ELR (cell line): ENCODE data around the gene HSFX1.
A peak's percentile ranks its signal among the peaks of the same experiment; 100 is the strongest.

ENCODE experiments used
- DNase-seq: peaks from one replicate; pipeline ENCODE4 v3.0.0-alpha.2; 2015; ENCODE audit warnings: low read depth

The HSFX1 gene

DNA sequence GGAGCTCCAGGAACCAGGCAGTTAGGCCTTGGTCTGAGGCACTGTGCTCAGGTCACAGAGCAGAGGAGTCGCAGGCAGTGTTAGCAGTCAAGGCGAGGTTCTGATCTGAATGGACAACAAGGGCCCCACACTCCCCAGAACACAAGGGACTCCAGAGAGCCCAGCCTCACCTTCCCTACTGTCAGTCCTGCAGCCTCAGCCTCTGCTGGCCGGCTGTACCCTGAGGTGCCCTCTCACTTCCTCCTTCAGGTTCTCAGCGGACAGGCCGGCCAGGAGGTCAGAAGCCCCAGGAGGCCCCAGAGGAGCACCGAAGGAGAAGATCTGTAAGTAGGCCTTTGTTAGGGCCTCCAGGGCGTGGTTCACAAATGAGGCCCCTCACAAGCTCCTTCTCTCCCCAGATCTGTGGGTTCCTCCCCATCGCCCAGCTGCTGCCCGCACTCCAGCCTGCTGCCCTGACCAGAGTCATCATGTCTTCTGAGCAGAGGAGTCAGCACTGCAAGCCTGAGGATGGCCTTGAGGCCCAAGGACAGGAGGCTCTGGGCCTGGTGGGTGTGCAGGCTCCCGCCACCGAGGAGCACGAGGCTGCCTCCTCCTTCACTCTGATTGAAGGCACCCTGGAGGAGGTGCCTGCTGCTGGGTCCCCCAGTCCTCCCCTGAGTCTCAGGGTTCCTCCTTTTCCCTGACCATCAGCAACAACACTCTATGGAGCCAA is 34.0 kb downstream of the HSFX1 start:
- DNase-seq = no peak

DNA sequence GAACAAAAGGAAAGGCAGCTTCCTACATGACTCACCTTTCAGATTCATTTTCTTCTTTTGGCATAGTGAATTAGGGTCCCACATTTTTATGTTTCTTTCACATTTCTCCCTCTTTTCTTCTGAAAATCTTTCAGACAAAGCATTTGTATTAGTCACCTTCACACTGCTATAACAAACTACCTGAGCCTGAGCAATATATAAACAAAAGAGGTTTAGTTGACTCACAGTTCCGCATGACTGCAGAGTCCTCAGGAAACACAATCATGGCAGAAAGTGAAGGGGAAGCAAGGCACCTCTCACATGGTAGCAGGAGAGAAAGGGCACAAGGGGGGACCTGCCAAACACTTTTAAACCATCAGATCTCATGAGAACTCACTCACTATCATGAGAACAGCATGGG is 44.8 kb downstream of the HSFX1 start:
- peak; percentile 20 for DNase-seq

DNA sequence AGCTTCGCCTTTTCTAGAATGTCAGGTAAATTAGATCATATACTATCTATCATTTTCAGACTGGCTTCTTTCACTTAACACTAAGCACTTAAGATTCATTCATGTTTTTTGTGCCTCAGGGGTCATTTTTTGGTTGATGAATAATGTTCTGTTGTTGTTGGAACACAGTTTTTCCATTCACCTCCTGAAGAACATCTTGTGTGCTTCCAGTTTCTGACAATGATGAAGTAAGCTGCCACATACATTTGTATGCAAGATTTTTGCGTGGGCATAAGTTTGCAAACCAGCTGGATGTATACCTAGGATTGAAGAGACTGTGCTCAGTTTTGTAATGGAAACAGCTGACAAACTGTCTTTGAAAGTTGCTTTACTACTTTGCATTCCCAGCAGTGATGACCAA is 45.5 kb downstream of the HSFX1 start:
- DNase-seq = no peak

DNA sequence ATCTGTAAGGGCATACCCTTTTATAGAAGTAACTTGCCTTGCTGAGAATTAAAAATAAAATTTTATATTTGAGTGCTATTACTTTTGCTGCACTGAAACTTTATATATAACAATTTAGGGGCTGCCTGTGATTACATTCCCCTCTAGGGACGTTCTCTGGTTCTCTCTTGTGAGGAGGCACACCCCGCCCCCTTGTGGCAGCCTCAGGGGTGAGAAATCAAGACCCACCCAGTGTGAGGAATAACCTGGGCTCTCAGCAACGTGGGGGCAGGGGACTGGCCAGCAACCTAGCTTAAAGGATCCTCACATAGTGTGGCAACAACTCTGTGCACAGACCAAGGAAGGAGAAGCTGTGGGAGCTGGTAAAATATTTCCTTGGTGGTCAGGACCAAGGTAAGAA is 51.6 kb downstream of the HSFX1 start:
- DNase-seq = peak; percentile 36
